ENCODE measurements around the gene NACC2. TPM values are rescaled to one million over a fixed set of nuclear protein-coding genes. Genes with fewer than 3 reads are reported as not detected.

The NACC2 gene
- total RNA-seq, 2 experiments from 2014 or later: 6.0 to 6.2 TPM

DNA sequence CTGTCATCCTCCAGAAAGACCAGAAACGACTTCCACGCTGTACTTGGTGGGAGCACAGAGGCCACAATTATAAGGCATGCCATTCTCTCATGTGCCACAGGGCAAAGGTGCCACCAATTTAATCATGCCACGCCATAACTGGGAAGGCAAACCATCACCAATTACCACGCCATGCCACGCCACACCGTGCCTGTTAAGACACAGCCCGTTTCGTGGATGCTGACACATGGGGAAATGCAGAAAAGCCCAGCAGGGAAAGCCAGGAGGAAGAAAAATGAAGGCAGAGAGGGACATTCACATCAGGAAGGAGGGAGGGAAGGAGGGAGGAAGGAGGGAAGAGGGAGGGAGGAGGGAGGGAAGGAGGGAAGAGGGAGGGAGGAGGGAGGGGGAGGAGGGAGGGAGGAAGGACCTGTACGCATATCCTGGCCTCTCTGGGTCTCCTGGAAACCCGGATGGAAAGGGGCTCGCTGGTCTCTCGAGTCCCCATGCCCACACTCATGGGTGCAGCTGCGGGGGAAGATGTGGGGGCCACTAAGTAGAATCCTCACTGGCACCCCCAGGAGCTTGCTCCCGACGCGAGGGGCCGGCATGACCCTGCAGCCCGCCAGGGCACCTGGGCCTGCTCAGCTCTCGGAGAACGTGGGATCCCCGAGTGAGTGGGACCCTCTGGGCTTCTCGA, 72.2 kb downstream of the NACC2 start:
- no peaks in the 10 kb centered on the region for H3K9me3 Mint-ChIP-seq
- ChIA-PET CTCF (no interaction called here), POLR2A (no interaction called here)
- ATAC-seq (no peak), DNase-seq (no peak)
- intact Hi-C loops (cut with micrococcal nuclease): no loop called here
- H3K4me1 Mint-ChIP-seq (ENCODE audit: low read depth): peaks cover 5% of the 10 kb centered on the region
- no peaks in the 10 kb centered on the region for H3K27me3 Mint-ChIP-seq
- TF ChIP-seq CTCF (IDR thresholded peaks at IDR 0.05): no peak
- H3K27ac Mint-ChIP-seq: no peak overlapping the region
- H3K4me3 Mint-ChIP-seq: no peak overlapping the region
- H3K36me3 Mint-ChIP-seq (ENCODE audit: low read depth): peaks cover 4% of the 10 kb centered on the region

GRCh38 chr9:136021872-136022681, 73.0 kb downstream of the NACC2 start:
- TF ChIP-seq CTCF (IDR thresholded peaks at IDR 0.05): no peak
- no peak for DNase-seq
- H3K36me3 Mint-ChIP-seq (ENCODE audit: low read depth): peaks cover 4% of the 10 kb centered on the region
- no peak overlapping the region for H3K4me3 Mint-ChIP-seq
- intact Hi-C loops (cut with micrococcal nuclease): no loop called here
- CTCF ChIA-PET: no interaction called here
- no peaks in the 10 kb centered on the region for H3K9me3 Mint-ChIP-seq
- ATAC-seq: no peak
- no peak overlapping the region for H3K27ac Mint-ChIP-seq
- peaks cover 5% of the 10 kb centered on the region for H3K4me1 Mint-ChIP-seq (ENCODE audit: low read depth)
- POLR2A ChIA-PET: no interaction called here
- no peaks in the 10 kb centered on the region for H3K27me3 Mint-ChIP-seq

DNA sequence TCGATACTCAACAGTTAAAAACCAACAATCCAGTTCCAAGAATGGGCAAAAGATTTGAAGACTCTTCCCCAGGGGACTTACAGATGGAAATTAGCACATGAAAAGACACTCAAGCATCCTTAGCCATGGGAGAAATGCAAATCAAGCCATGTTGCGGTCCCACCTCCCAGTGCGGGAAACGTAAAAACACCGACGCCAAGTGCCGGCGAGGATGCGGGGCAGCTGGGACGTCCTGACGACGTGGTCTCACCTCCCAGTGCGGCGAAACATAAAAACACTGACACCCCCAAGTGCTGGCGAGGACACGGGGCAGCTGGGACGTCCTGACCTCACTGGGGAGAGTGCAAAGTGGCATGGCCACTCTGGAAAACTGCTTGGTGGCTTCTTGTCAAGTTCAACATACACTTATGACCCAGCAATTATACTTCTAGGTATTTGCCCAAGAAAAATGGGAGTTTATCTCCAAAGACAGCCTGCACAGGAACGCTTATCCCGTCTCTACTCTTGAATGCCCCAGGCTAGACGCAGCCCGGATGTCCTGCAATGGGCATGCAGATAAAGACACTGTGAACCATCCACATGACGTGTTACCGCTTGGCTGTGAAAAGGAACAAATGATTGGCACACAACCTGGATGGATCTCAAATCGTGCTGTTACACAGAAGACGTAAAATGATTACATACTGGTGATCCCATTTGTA, 73.8 kb downstream of the NACC2 start:
- peaks cover 5% of the 10 kb centered on the region for H3K4me1 Mint-ChIP-seq (ENCODE audit: low read depth)
- H3K27me3 Mint-ChIP-seq: no peaks in the 10 kb centered on the region
- no peaks in the 10 kb centered on the region for H3K9me3 Mint-ChIP-seq
- ChIA-PET POLR2A (no interaction called here), CTCF (no interaction called here)
- ATAC-seq (no peak), DNase-seq (no peak)
- no peak overlapping the region for H3K27ac Mint-ChIP-seq
- H3K4me3 Mint-ChIP-seq: no peak overlapping the region
- H3K36me3 Mint-ChIP-seq (ENCODE audit: low read depth): peaks cover under 1% of the 10 kb centered on the region
- intact Hi-C loops (cut with micrococcal nuclease): no loop called here
- no peak for TF ChIP-seq CTCF (IDR thresholded peaks at IDR 0.05)

DNA sequence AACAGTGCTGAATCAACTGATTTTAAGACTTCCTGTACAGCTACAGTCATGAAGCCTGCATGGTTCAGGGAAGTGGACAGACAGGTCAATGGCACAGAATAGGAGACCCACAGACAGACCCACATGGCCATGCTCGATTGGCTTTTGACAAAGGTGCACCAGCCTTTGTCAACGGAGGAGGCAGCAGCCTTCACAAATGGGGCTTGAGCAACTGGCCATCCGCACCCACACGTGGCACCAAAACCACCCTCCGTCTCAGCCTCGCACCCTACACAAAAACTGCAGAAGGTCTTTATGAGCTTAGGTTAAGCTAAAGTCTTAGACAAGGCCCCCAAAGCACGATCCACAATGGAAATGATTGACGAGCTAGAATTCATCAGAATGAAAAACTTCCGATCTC, 74.4 kb downstream of the NACC2 start:
- no peak for ATAC-seq
- Mint-ChIP-seq H3K4me1 (ENCODE audit: low read depth) (peaks cover 5% of the 10 kb centered on the region), H3K27ac (no peak overlapping the region), H3K27me3 (no peaks in the 10 kb centered on the region), H3K4me3 (no peak overlapping the region), H3K9me3 (no peaks in the 10 kb centered on the region), H3K36me3 (ENCODE audit: low read depth) (no peaks in the 10 kb centered on the region)
- no peak for DNase-seq
- TF ChIP-seq CTCF (IDR thresholded peaks at IDR 0.05): no peak
- ChIA-PET POLR2A (no interaction called here), CTCF (no interaction called here)
- intact Hi-C loops (cut with micrococcal nuclease): no loop called here

DNA sequence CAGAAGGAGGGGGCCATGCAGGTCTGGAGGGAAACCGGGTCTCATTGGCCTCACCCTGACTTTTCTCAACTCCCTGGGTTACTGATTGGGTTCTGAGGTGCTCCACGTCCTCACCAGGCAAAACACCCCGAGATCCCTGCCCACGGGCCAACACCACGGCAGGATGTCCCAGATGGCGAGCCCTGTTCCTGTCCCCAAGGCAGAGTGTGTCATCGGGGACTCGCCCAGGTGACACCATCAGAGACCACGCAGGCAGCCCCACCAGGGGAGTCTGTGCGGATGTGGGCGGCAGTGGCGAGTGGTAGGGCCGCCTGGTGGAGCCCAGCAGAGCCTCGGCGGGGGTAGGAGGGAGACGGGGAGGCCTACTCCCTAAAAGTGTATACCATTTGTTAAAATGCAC, 74.9 kb downstream of the NACC2 start:
- DNase-seq (peak; percentile 33), ATAC-seq (peak; percentile 58)
- Mint-ChIP-seq H3K27ac (peak overlapping the region; percentile 30), H3K27me3 (no peaks in the 10 kb centered on the region), H3K36me3 (ENCODE audit: low read depth) (no peaks in the 10 kb centered on the region), H3K9me3 (no peaks in the 10 kb centered on the region), H3K4me1 (ENCODE audit: low read depth) (peaks cover 5% of the 10 kb centered on the region), H3K4me3 (no peak overlapping the region)
- CTCF ChIA-PET: no interaction called here
- TF ChIP-seq CTCF (IDR thresholded peaks at IDR 0.05): no peak
- intact Hi-C loops (cut with micrococcal nuclease): no loop called here
- POLR2A ChIA-PET: no interaction called here

All from activated CD8-positive, alpha-beta T cell treated with anti-CD3 and anti-CD28 coated beads for 36 hours (primary cell).